Naive thymus-derived CD4-positive, alpha-beta T cell (primary cell): ENCODE measurements around the gene CGN. TPM values are rescaled to one million over a fixed set of nuclear protein-coding genes. Genes with fewer than 3 reads are reported as not detected.
A peak's percentile ranks its signal among the peaks of the same experiment; 100 is the strongest.

ENCODE experiments used
- ATAC-seq: fragments of 150-1000 bp; cut with Tn5 transposase; 2 replicates; pipeline ENCODE4 v1.10.0; 2021; ENCODE audit warnings: mild to moderate bottlenecking, moderate library complexity
- CTCF ChIA-PET: fragments of 350-600 bp; sonication (Branson Sonifier 250); formaldehyde crosslinking; loops from one replicate; lab custom pipeline; 2021; ENCODE audit warnings: antibody characterized with exemption; lab: Charles Lee
- POLR2A ChIA-PET: fragments of 350-600 bp; sonication (Branson Sonifier 250); formaldehyde crosslinking; loops from one replicate; lab custom pipeline; 2021; ENCODE audit warnings: antibody characterized with exemption, inconsistent platforms; lab: Charles Lee
- DNase-seq, 9 donors: peaks; one replicate each; pipeline versions ENCODE4 v3.0.0 to v3.0.0-alpha.2; 2020 to 2022; ENCODE audit warnings: mixed read lengths in 1 of 9
- H3K27ac ChIP-seq: one replicate; pipeline ENCODE4 v1.7.0; 2013; ENCODE audit warnings: mild to moderate bottlenecking, low read depth, low read length, moderate library complexity
- H3K27me3 ChIP-seq, 2 donors: one replicate each; pipeline ENCODE4 v1.7.0; 2013; ENCODE audit warnings: low read length in 2 of 2, mild to moderate bottlenecking in 2 of 2, moderate library complexity in 2 of 2; ENCODE audit not compliant: control insufficient read depth in 2 of 2, insufficient read depth in 2 of 2
- H3K36me3 ChIP-seq, 3 experiments: 1 replicate in 2 of 3; 2 replicates in 1 of 3; pipeline ENCODE4 v1.7.0; 2013; ENCODE audit warnings: low read length in 3 of 3, mild to moderate bottlenecking in 3 of 3, moderate library complexity in 1 of 3; ENCODE audit not compliant: insufficient read depth in 3 of 3, control insufficient read depth in 2 of 3
- H3K4me1 ChIP-seq, 2 donors: one replicate each; pipeline ENCODE4 v1.7.0; 2013; ENCODE audit warnings: low read length in 2 of 2, mild to moderate bottlenecking in 2 of 2, moderate library complexity in 1 of 2; ENCODE audit not compliant: control insufficient read depth in 2 of 2, insufficient read depth in 2 of 2
- H3K4me3 ChIP-seq: 2 replicates; pipeline ENCODE4 v1.7.0; 2013; ENCODE audit warnings: mild to moderate bottlenecking, low read length
- H3K9me3 ChIP-seq, 3 experiments: 1 replicate in 2 of 3; 2 replicates in 1 of 3; pipeline ENCODE4 v1.7.0; 2013; ENCODE audit warnings: low read length in 3 of 3; ENCODE audit not compliant: control insufficient read depth in 2 of 3
- H3K27ac Mint-ChIP-seq, 9 donors: one replicate each; pipeline ENCODE4 v1.8.0; 2020 to 2022; ENCODE audit warnings: mixed read lengths in 9 of 9, mild to moderate bottlenecking in 8 of 9, moderate library complexity in 5 of 9, inconsistent platforms in 2 of 9
- H3K27me3 Mint-ChIP-seq, 5 donors: one replicate each; pipeline ENCODE4 v1.8.0; 2021 to 2022; ENCODE audit warnings: mixed read lengths in 5 of 5, mild to moderate bottlenecking in 1 of 5
- H3K36me3 Mint-ChIP-seq, 5 donors: one replicate each; pipeline ENCODE4 v1.8.0; 2020 to 2022; ENCODE audit warnings: mixed read lengths in 5 of 5, mild to moderate bottlenecking in 3 of 5, inconsistent platforms in 1 of 5
- H3K4me1 Mint-ChIP-seq, 7 donors: one replicate each; pipeline ENCODE4 v1.8.0; 2020 to 2022; ENCODE audit warnings: mixed read lengths in 7 of 7, mild to moderate bottlenecking in 3 of 7, inconsistent platforms in 1 of 7
- H3K4me3 Mint-ChIP-seq, 10 donors: one replicate each; pipeline ENCODE4 v1.8.0; 2020 to 2022; ENCODE audit warnings: mild to moderate bottlenecking in 10 of 10, mixed read lengths in 10 of 10, moderate library complexity in 6 of 10, inconsistent platforms in 2 of 10
- H3K9me3 Mint-ChIP-seq, 11 donors: one replicate each; pipeline ENCODE4 v1.8.0; 2020 to 2022; ENCODE audit warnings: mixed read lengths in 11 of 11, mild to moderate bottlenecking in 4 of 11, inconsistent platforms in 1 of 11, moderate library complexity in 1 of 11
- intact Hi-C, 2 donors: fragments of 100-400 bp; cut with micrococcal nuclease; formaldehyde crosslinking; loops; one replicate each; pipeline ENCODE4 v1.15.1; 2023
- polyA plus RNA-seq, 2 donors: library from polyadenylated mRNA; unstranded; fragments of 300-500 nt; fragmentation: Illumina TruSeq; gene quantifications; one replicate each; pipeline ENCODE4 v1.2.3, GENCODE V29; 2021
- total RNA-seq, 6 experiments: library from RNA in 5 of 6; stranded (reverse) in 5 of 6; gene quantifications; 1 replicate in 5 of 6; 2 replicates in 1 of 6; pipeline ENCODE4 v1.2.3 and lab custom pipeline; 2021 to 2026

CGN gene
- total and polyA plus RNA-seq, 7 experiments from 2014 or later: 0.25 to 2.4 (median 0.91) TPM; not detected in 2

DNA sequence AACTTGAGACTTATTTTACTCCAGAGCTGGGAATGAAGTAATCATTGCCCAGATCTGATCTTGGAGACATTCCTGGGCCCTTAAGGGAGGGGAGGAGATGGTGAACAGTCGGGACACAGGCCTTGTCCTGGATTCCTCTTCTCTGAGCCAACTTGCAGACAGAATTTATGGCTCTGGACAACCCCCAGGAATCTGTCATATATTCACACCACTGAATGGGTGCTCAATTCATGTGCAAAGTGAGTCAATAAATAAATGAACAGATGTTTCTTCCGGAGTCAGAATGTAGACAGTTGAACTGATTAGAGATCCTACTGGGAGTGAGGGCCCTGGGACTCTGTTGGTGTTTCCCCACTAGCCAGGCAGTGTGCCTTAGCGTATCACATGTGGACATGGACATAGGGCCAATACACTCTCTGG lies 31.5 kb downstream of the CGN start:
- Mint-ChIP-seq H3K4me3 (peak overlapping the region in 1 of 10 donors; percentile 32), H3K4me1 (peaks cover 17 to 33% (median 28%) of the 10 kb centered on the region in 7 donors), H3K36me3 (peaks cover 0 to 4% (median 0%) of the 10 kb centered on the region in 5 donors), H3K9me3 (no peaks in the 10 kb centered on the region), H3K27ac (no peak overlapping the region), H3K27me3 (peaks cover 6 to 21% (median 8%) of the 10 kb centered on the region in 5 donors)
- POLR2A ChIA-PET: no interaction called here
- no peak for ATAC-seq
- DNase-seq: no peak
- Histone ChIP-seq H3K27ac (no peak overlapping the region), H3K9me3 (no peaks in the 10 kb centered on the region), H3K4me1 (peaks cover 11 to 18% of the 10 kb centered on the region in 2 donors), H3K27me3 (no peaks in the 10 kb centered on the region), H3K36me3 (no peaks in the 10 kb centered on the region), H3K4me3 (no peak overlapping the region)
- CTCF ChIA-PET: no interaction called here
- intact Hi-C loops: loop anchor here in 1 of 2 donors (5.0 kb wide), 2 partner anchors 70 to 450 kb away; partner anchors contain the start of genes S100A10 and SNX27

DNA sequence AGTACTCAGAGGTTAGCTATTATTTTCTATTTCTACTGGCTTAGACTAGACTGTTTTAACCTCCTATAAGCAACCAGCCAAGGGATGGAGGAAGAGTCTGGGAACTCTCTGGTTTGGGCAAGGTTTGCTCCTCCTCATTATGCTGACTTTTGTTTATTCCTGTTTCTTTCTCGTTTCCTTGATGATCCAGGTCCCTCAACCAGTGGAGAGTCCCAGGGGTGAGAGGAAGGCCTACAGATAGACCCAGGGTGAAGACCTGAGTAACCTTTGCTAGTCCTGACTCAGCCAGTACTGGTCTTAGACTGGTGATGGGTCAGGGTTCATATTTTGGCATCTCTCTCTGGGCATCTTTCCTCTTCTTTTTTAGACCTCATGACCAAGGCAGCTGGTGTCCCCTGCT lies 34.4 kb downstream of the CGN start:
- H3K9me3 Mint-ChIP-seq: no peaks in the 10 kb centered on the region
- H3K36me3 Mint-ChIP-seq: peaks cover 0 to 4% (median 0%) of the 10 kb centered on the region in 5 donors
- Histone ChIP-seq H3K27me3 (no peaks in the 10 kb centered on the region), H3K36me3 (no peaks in the 10 kb centered on the region), H3K4me3 (no peak overlapping the region), H3K9me3 (no peaks in the 10 kb centered on the region), H3K27ac (no peak overlapping the region), H3K4me1 (peaks cover 4 to 10% of the 10 kb centered on the region in 2 donors)
- peaks cover 6 to 21% (median 8%) of the 10 kb centered on the region in 5 donors for H3K27me3 Mint-ChIP-seq
- H3K27ac Mint-ChIP-seq: peak overlapping the region in 1 of 9 donors; percentile 80
- peaks cover 15 to 22% (median 19%) of the 10 kb centered on the region in 7 donors for H3K4me1 Mint-ChIP-seq
- ChIA-PET CTCF (interaction anchor here (0.5 kb wide), 1 partner anchor 244 kb away, joined by 4 read pairs; no protein-coding TSS in a partner anchor), POLR2A (interaction anchor here (0.8 to 1.3 kb wide), 2 partner anchors 32 to 60 kb away, joined by 3 read pairs; no protein-coding TSS in a partner anchor)
- ATAC-seq (no peak), DNase-seq (no peak)
- H3K4me3 Mint-ChIP-seq: no peak overlapping the region
- intact Hi-C loops: no loop called here

DNA sequence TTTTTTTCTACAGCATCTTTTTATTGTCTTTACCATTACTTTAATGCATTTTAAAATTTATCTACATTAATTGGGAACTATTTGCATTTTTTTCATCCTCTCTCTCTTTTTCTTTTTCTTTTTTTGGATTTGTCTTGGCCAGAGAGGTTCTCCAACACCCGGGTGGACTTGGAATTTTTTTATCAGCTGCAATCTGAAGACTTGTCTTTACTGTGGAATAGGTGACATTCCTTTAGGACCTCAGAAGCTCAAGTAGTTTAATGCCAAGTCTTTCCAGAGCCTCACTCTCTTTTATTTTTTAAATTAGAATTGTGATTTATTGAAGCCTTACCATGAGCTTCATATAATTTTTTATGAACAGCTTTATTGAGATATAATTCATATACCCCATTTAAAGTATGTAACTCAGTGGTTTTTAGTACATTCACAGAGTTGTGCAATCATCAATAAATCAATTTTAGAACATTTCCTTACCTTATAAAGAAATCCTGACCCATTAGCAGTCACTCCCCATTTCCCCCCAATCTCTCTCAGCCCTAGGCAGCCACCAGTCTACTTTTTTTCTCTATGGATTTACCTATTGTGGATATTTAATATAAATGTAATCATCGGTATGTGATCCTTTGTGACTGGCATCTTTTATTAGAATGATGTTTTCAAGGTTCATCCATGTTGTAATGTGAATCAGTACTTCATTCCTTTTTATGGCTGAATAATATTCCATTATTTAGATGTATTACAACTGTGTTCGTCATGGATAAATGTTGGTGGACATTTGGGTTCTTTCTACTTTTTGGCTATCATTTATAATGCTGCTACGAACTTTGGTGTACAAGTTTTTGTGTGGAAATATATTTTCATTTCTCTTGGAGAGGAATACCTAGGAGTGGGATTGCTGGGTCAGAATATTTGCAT lies 35.1 kb downstream of the CGN start:
- ATAC-seq: no peak

DNA sequence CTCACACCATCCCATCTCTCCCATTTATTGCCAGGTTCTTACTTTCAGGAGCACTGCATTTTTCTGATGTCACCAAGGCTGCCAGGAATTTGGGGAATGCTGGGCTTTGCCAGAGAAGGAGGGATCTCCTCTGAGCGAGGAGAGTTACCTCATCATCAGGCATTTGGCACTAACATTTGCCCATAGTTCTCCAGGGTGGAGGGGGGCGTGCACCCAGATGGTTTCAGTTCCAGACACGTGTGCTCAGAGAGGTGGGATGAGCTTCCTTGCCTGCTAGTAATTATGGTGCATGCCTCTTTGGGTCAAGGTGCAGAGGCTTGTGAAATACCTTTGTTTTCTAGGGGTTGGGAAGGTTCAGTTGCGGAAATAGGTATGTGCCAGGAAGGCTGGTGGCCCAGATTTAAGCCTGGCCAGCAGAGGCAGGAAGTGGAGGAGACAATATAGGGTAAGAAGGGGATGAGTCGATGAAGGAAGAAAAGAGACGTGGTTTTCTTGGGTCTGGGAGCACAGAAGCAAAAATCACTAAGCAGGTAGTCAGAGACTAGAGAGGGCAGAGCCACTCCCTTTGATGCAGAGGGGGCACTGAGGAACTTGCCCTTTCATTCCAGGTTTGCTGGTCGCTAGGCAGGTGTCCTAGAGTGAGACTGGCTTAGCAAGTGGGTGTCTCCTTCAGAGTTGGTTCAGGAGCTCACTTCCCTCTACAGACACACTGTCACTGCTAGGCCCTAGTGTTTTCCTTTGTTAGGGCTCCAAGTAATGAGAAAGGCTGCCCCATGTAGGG lies 36.1 kb downstream of the CGN start:
- intact Hi-C loops: no loop called here
- Mint-ChIP-seq H3K4me3 (peak overlapping the region in 2 of 10 donors; percentile 3 to 64), H3K36me3 (peaks cover 0 to 4% (median 0%) of the 10 kb centered on the region in 5 donors), H3K9me3 (no peaks in the 10 kb centered on the region), H3K27me3 (peaks cover 0 to 7% (median 0%) of the 10 kb centered on the region in 5 donors), H3K4me1 (peaks cover 0 to 11% (median 6%) of the 10 kb centered on the region in 7 donors), H3K27ac (peak overlapping the region in 1 of 9 donors; percentile 8)
- no peak for DNase-seq
- POLR2A ChIA-PET: no interaction called here
- CTCF ChIA-PET: no interaction called here
- ATAC-seq: no peak
- Histone ChIP-seq H3K27ac (no peak overlapping the region), H3K27me3 (no peaks in the 10 kb centered on the region), H3K4me1 (no peaks in the 10 kb centered on the region), H3K4me3 (no peak overlapping the region), H3K9me3 (no peaks in the 10 kb centered on the region), H3K36me3 (no peaks in the 10 kb centered on the region)

More for the DNA sequence above, 35.1 kb downstream of the CGN start:
- POLR2A ChIA-PET: interaction anchor here (0.6 to 1.3 kb wide), 3 partner anchors 33 to 199 kb away, joined by 3 to 4 read pairs (median 3); no protein-coding TSS in a partner anchor
- Mint-ChIP-seq H3K27me3 (peaks cover 5 to 16% (median 6%) of the 10 kb centered on the region in 5 donors), H3K4me1 (peaks cover 8 to 17% (median 13%) of the 10 kb centered on the region in 7 donors), H3K36me3 (peaks cover 0 to 4% (median 0%) of the 10 kb centered on the region in 5 donors), H3K9me3 (no peaks in the 10 kb centered on the region), H3K27ac (peak overlapping the region in 1 of 9 donors; percentile 80), H3K4me3 (no peak overlapping the region)
- Histone ChIP-seq H3K36me3 (no peaks in the 10 kb centered on the region), H3K4me1 (peaks cover 0 to 3% of the 10 kb centered on the region in 2 donors), H3K4me3 (no peak overlapping the region), H3K9me3 (no peaks in the 10 kb centered on the region), H3K27ac (no peak overlapping the region), H3K27me3 (no peaks in the 10 kb centered on the region)
- CTCF ChIA-PET: interaction anchor here (0.5 kb wide), 1 partner anchor 244 kb away, joined by 4 read pairs; no protein-coding TSS in a partner anchor
- intact Hi-C loops: no loop called here
- DNase-seq: no peak

DNA sequence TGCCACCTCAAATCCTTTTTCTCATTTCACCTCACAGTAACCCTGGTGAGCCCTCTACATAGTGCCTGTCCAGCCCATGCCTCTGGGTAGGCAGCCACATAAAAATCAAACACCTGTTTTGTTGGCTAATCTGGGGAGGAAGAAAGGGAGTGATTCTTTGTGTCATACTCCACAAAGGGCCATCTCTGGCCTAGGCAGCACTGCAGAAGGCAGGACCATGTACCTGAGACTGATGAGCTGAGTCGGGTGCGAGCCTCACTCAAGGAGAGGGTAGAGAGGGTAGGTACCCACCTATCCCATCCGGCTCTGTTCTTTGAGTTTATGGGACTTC lies 36.7 kb downstream of the CGN start:
- Mint-ChIP-seq H3K36me3 (peaks cover 0 to 4% (median 0%) of the 10 kb centered on the region in 5 donors), H3K27ac (no peak overlapping the region), H3K4me1 (peaks cover 0 to 9% (median 6%) of the 10 kb centered on the region in 7 donors), H3K4me3 (no peak overlapping the region), H3K9me3 (no peaks in the 10 kb centered on the region), H3K27me3 (peaks cover 0 to 1% (median 0%) of the 10 kb centered on the region in 5 donors)
- H3K9me3 ChIP-seq: no peaks in the 10 kb centered on the region
- H3K4me3 ChIP-seq: no peak overlapping the region
- intact Hi-C loops: no loop called here
- H3K36me3 ChIP-seq: no peaks in the 10 kb centered on the region
- CTCF ChIA-PET: no interaction called here
- ATAC-seq (no peak), DNase-seq (no peak)
- no peaks in the 10 kb centered on the region for H3K27me3 ChIP-seq
- H3K27ac ChIP-seq: no peak overlapping the region
- H3K4me1 ChIP-seq: no peaks in the 10 kb centered on the region
- POLR2A ChIA-PET: no interaction called here

DNA sequence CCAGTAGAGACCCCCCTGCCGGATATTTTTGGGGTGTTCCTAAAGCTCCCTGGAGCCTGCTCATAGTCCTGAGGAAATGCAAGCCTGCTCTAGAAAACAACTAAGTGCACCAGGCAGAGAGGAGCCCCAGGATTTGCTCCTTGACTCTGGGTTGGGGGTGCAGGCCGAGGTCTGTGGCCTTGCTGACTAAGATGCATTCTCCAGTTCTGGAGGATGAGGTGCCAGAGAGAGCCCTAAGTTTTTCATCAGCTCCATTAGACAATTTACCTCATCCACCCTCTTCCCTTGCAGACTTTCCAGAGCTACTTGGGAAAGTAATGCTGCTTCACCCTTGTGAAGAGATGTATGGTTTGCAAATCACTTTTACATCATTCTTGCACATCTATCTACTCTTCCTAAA lies 38.0 kb downstream of the CGN start:
- H3K4me3 ChIP-seq: no peak overlapping the region
- no peaks in the 10 kb centered on the region for H3K27me3 Mint-ChIP-seq
- no peaks in the 10 kb centered on the region for H3K27me3 ChIP-seq
- no peaks in the 10 kb centered on the region for H3K9me3 ChIP-seq
- no peaks in the 10 kb centered on the region for H3K36me3 ChIP-seq
- intact Hi-C loops: no loop called here
- ChIA-PET POLR2A (interaction anchor here (0.6 to 0.8 kb wide), 2 partner anchors 104 to 454 kb away, joined by 3 to 4 read pairs; no protein-coding TSS in a partner anchor), CTCF (no interaction called here)
- H3K4me1 Mint-ChIP-seq: peaks cover 0 to 9% (median 6%) of the 10 kb centered on the region in 7 donors
- ATAC-seq (no peak), DNase-seq (no peak)
- H3K4me3 Mint-ChIP-seq: no peak overlapping the region
- no peak overlapping the region for H3K27ac Mint-ChIP-seq
- no peaks in the 10 kb centered on the region for H3K4me1 ChIP-seq
- no peak overlapping the region for H3K27ac ChIP-seq
- H3K36me3 Mint-ChIP-seq: peaks cover 0 to 10% (median 0%) of the 10 kb centered on the region in 5 donors
- H3K9me3 Mint-ChIP-seq: no peaks in the 10 kb centered on the region
